ENCODE measurements around the gene SNX22. TPM values are rescaled to one million over a fixed set of nuclear protein-coding genes. Genes with fewer than 3 reads are reported as not detected.

Gene SNX22
- total RNA-seq, 1 donor from 2014 or later, result 0.20 TPM

- DNase-seq (ENCODE audit: low read depth in 2 of 2), result no peak
These were observed 42.4 kb downstream of the SNX22 start for GRCh38 chr15:64193971-64194370.

- DNase-seq (ENCODE audit: low read depth in 2 of 2), result no peak
These were observed 45.9 kb downstream of the SNX22 start for GRCh38 chr15:64197425-64197824.

GRCh38 chr15:64205202-64205601, 53.7 kb downstream of the SNX22 start:
- DNase-seq (ENCODE audit: low read depth in 2 of 2), result no peak

Other genes starting within 250 kb of the SNX22 start
- 7.2 and 13.5 TPM in 2 replicates for gene DAPK2, start 105.2 kb upstream of the SNX22 start, total RNA-seq
- gene CIAO2A, start 57.9 kb upstream of the SNX22 start, total RNA-seq, result 30.2 and 47.9 TPM in 2 replicates
- 24.6 and 32.5 TPM in 2 replicates for gene SNX1, start 55.7 kb upstream of the SNX22 start, total RNA-seq
- 579 and 623 TPM in 2 replicates for gene PPIB, start 11.3 kb downstream of the SNX22 start, total RNA-seq
- 15.0 and 16.1 TPM in 2 replicates for gene CSNK1G1, start 204.4 kb downstream of the SNX22 start, total RNA-seq
- gene PCLAF, start 229.7 kb downstream of the SNX22 start, total RNA-seq, result 4.8 and 21.1 TPM in 2 replicates
- 7.0 and 10.1 TPM in 2 replicates for gene TRIP4, start 236.1 kb downstream of the SNX22 start, total RNA-seq